GM19467 (cell line): Measurements from ENCODE around the gene CBLC.

Source experiments
- ATAC-seq: cut with Tn5 transposase; IDR thresholded peaks from one replicate; pipeline ENCODE4 v1.9.1; 2021; ENCODE audit warnings: mild to moderate bottlenecking, moderate library complexity; ENCODE audit not compliant: unreplicated experiment

The CBLC gene

DNA sequence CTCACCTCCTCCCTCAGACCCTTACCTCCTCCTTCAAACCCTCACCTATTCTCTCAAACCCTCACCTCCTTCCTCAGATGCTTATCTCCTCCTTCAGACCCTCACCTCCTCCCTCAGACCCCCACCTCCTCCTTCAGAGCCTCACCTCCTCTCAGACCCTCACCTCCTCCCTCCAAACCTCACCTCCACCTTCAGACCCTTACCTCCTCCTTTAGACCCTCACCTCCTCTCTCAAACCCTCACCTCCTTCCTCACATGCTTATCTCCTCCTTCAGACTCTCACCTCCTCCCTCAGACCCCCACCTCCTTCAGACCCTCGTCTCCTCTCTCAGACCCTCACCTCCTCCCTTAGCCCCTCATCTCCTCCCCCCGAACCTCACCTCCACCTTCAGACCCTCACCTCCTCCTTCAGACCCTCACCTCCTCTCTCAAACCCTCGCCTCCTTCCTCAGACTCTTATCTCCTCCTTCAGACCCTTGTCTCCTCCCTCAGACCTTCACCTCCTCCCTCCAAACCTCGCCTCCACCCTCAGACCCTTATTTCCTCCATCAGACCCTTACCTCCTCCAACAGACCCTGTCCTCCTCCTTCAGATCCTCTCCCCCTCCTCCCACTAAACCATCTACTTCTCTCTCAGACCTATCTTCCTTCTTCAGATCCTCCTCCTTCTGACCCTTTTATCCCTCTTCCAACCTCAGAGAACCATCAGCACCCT, 31.6 kb upstream of the CBLC start:
- no peak for ATAC-seq

DNA sequence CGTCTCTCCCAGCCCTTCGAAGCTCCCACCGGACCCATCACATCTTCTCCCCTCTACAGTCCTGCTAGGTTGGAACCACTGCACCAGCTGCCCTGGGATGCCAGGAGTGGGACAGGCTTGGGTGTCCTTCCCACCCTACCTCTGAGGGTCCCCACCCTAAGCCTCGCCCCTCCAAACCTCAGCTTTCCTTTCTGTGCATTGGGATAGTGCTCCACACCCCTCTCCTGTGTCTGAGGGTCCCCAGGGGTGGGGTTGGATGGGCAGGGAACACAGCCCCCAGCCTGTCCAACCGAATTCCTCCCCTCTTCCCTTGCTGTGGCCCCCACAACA, 31.1 kb upstream of the CBLC start:
- no peak for ATAC-seq

- peak; percentile 42 for ATAC-seq
Measured at GRCh38 chr19:44746946-44747738, 30.5 kb upstream of the CBLC start.

GRCh38 chr19:44747739-44748425, 29.8 kb upstream of the CBLC start:
- peak; percentile 4 for ATAC-seq

GRCh38 chr19:44748426-44749254, 29.1 kb upstream of the CBLC start, which contains the start of gene BCL3:
Gene BCL3, plus strand, starts transcription at chr19:44748708. Its CDS starts 83 bp downstream, at chr19:44748791.
- ATAC-seq, result no peak

GRCh38 chr19:44749292-44749691, 28.4 kb upstream of the CBLC start:
- no peak for ATAC-seq

DNA sequence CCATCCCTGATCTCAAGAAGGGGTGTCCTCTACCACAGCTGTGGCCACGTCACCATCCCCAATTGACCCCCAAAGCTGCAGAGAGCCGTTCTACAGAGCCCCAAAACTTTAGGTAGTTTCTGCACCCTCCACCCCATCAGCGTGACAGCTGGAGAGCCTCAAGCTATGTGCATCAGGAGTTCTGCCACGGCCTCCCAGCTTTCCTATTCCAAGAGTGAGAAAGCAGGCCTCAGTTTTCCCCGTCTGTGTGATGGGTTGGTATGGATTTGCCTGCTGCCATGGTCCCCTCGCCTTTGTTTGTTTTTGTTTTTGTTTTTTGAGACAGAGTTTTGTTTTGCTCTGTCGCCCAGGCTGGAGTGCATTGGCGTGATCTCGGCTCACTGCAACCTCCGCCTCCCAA, 27.7 kb upstream of the CBLC start:
- no peak for ATAC-seq

DNA sequence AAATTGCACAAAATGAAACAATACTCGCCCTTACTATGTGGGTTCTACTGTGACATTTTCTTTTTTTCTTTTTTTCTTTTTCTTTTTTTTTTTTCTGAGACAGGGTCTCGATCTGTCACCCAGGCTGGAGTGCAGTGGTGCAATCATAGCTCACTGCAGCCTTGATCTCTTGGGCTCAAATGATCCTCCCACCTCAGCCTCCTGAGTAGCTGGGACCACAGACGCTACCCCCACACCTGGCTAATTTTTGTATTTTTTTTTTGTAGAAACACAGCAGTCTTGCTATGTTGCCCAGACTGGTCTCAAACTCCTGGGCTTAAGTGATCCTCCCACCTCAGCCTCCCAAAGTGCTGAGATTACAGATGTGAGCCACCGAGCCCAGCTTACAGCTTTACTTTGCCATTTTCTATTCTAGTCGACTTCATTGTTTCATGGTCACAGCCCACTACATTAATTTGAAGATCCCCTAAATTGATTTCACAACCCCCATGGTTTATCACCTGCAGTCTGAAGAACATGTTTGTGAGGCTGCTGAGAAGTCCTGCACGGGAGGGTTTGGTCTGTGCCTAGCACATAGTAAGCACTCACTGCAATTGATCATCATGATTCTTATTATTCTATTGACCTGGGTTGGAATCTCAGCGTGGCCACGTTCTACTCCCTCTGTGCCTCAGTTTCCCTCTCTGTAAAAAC, 25.4 kb upstream of the CBLC start:
- ATAC-seq, result no peak

- peak; percentile 71 for ATAC-seq
Measured at GRCh38 chr19:44752816-44753625, 24.7 kb upstream of the CBLC start.

DNA sequence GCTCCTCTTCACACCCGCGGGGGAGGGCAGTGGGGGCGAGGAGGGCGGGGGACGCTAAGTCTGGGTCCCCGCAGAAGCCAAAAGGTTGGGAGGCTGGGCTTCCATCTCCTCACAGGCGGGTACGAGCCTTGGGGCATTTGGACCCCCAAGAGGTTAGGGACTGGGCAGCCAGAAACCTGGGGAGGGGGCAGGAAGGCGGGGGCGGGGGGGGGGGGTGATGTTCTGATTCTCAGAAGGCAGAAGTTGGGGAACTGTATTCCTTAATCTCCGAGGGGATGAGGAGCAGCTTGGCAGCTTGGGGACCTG, 24.1 kb upstream of the CBLC start:
- ATAC-seq, result no peak

DNA sequence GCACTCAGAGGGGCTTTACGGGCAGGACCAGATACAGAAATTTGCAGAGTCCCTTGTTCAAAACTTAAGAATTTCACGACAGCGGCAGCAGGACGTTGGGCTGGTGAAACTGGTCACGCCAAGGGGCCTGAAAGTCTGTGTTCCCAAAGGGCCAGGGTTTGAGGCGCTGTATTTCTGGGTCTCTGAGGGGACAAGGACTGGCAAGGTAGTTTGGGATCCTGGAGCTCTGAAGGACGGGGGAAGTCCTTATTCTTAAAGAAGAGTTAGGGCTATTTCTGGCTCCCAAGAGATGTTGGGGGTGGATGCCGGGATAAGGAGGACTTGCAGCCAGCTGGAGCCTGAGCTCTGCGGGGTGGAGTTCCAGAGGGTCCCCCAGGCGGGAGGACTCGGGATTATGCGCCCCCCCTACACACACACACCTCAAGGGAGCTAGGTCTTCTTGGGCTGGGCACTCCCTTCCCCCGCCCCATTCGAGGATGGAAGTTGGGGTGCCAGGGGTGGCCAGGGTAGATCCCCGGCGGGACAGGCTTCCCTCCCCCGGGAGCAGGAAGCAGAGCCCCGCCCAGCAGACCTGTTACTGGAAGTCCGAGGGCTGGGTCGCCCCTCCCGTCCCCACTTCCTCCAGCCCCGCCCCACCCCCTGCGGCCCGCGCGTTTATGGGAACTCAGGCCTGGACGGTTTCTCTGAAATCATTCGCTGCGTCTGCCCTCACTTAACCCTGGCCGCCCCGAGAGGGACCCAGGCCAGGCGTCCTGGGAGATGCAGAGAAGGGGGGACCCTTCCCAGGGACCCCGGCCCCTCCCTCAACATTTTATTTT, 23.5 kb upstream of the CBLC start:
- no peak for ATAC-seq

GRCh38 chr19:44754750-44755080, 23.0 kb upstream of the CBLC start:
- ATAC-seq, result no peak

- no peak for ATAC-seq
Measured at GRCh38 chr19:44755219-44755618, 22.5 kb upstream of the CBLC start.

DNA sequence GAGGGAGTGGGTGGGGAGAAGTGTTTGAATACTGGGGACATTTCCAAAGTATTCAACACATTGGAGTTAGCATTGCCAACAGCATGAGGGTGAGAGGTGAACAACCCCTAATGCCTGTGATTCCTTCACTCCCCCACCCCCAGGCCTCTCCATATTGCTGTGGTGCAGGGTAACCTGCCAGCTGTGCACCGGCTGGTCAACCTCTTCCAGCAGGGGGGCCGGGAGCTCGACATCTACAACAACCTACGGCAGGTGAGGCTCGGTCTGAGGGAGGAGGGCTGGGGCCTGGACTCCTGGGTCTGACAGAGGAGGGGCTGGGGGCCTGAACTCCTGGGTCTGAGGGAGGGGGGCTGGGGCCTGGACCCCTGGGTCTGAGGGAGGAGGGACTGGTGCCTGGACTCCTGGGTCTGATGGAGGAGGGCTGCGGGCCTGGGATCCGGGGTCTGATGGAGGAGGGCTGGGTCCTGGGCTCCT, 21.6 kb upstream of the CBLC start:
- no peak for ATAC-seq

DNA sequence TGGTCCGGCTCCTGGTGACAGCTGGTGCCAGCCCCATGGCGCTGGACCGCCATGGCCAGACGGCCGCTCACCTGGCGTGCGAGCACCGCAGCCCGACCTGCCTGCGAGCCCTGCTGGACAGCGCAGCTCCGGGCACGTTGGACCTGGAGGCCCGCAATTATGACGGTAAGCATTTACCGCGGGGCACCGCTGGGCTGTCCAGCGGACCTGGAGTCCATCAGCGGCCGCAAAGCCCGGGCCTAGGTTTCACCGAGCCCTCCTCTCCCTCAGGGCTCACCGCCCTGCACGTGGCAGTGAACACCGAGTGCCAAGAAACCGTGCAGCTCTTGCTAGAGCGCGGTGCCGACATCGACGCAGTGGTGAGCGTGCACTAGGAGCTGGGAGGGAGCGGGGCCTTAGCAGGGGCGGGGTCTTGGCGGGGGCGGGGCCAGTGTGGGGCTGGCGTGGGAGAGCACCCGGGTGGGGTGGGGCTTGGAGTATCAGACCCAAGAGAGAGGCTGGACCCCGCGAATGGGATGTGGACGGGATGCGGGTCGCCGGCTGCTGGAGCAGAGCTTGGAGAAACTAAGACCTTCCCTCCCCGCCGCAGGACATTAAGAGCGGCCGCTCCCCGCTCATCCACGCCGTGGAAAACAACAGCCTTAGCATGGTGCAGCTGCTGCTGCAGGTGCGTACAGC, 20.5 kb upstream of the CBLC start:
- no peak for ATAC-seq

GRCh38 chr19:44757735-44758505, 19.8 kb upstream of the CBLC start:
- no peak for ATAC-seq

GRCh38 chr19:44758596-44758995, 19.1 kb upstream of the CBLC start:
- ATAC-seq, result no peak
